Sigmoid colon (tissue), 3 donors: ENCODE measurements around the gene MYO5B.

Experiments used
- CTCF ChIP-seq, 4 experiments: fragments of 450-650 bp in 3 of 4; fragments of 200-600 bp in 1 of 4; IDR thresholded peaks; one replicate each; pipeline ENCODE4 v1.5.1; 2016 to 2019; ENCODE audit warnings: antibody characterized with exemption in 4 of 4, mild to moderate bottlenecking in 3 of 4, moderate library complexity in 2 of 4
- POLR2A ChIP-seq, 2 donors: fragments of 450-650 bp; IDR thresholded peaks; one replicate each; pipeline ENCODE4 v1.6.1; 2016; ENCODE audit warnings: antibody characterized with exemption in 2 of 2, mild to moderate bottlenecking in 2 of 2, moderate library complexity in 2 of 2

DNA sequence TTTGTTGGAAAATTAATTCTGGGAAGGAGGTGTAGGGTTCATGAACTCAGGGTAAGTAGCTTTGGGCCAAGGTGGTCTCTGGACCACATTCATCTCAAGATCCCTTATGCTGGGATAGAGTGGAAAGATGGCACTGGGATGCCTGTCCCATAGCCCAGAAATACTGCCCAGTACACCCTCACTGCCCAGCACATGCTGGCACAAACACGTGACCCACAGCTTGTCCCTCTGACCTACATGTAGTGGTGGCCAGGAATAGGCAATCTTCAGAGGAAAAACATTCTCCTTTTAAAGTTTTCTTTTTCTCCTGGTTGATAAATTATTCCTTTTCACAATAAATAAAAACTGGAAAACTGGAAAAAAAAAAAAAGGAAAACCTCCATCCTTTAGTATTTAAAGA is 246.0 kb downstream of the MYO5B start:
- TF ChIP-seq CTCF (IDR thresholded peaks at IDR 0.05), result no peak
- no peak for TF ChIP-seq POLR2A (IDR thresholded peaks at IDR 0.05)
